ENCODE data around the gene PACSIN1. TPM values are rescaled to one million over a fixed set of nuclear protein-coding genes. Genes with fewer than 3 reads are reported as not detected.

The PACSIN1 gene
- total RNA-seq, 1 donor from 2014 or later: not detected

GRCh38 chr6:34509782-34510181 lies 43.9 kb downstream of the PACSIN1 start:
- H3K27ac Mint-ChIP-seq (ENCODE audit: unreplicated experiment): no peak overlapping the region

GRCh38 chr6:34510299-34510698 lies 44.4 kb downstream of the PACSIN1 start:
- TF ChIP-seq CTCF (IDR thresholded peaks at IDR 0.05): no peak
- Mint-ChIP-seq H3K4me3 (ENCODE audit: unreplicated experiment) (no peak overlapping the region), H3K36me3 (ENCODE audit: unreplicated experiment) (no peaks in the 10 kb centered on the region), H3K27ac (ENCODE audit: unreplicated experiment) (no peak overlapping the region), H3K4me1 (ENCODE audit: unreplicated experiment) (peaks cover 4% of the 10 kb centered on the region), H3K27me3 (ENCODE audit: unreplicated experiment) (peaks cover 22% of the 10 kb centered on the region), H3K9me3 (ENCODE audit: unreplicated experiment) (peaks cover 8% of the 10 kb centered on the region)
- no peak for DNase-seq (ENCODE audit: extremely low spot score, unreplicated experiment)

More at GRCh38 chr6:34509782-34510181, 43.9 kb downstream of the PACSIN1 start:
- Mint-ChIP-seq H3K9me3 (ENCODE audit: unreplicated experiment) (peaks cover 8% of the 10 kb centered on the region), H3K36me3 (ENCODE audit: unreplicated experiment) (no peaks in the 10 kb centered on the region), H3K4me1 (ENCODE audit: unreplicated experiment) (peaks cover 4% of the 10 kb centered on the region), H3K27me3 (ENCODE audit: unreplicated experiment) (peaks cover 25% of the 10 kb centered on the region), H3K4me3 (ENCODE audit: unreplicated experiment) (no peak overlapping the region)
- no peak for TF ChIP-seq CTCF (IDR thresholded peaks at IDR 0.05)
- DNase-seq (ENCODE audit: extremely low spot score, unreplicated experiment): no peak

GRCh38 chr6:34511214-34511914 lies 45.5 kb downstream of the PACSIN1 start:
- DNase-seq (ENCODE audit: extremely low spot score, unreplicated experiment): no peak
- H3K27me3 Mint-ChIP-seq (ENCODE audit: unreplicated experiment): peaks cover 20% of the 10 kb centered on the region
- no peak overlapping the region for H3K4me3 Mint-ChIP-seq (ENCODE audit: unreplicated experiment)
- H3K27ac Mint-ChIP-seq (ENCODE audit: unreplicated experiment): no peak overlapping the region
- H3K4me1 Mint-ChIP-seq (ENCODE audit: unreplicated experiment): peaks cover 4% of the 10 kb centered on the region
- no peak for TF ChIP-seq CTCF (IDR thresholded peaks at IDR 0.05)
- H3K9me3 Mint-ChIP-seq (ENCODE audit: unreplicated experiment): peaks cover 8% of the 10 kb centered on the region
- no peaks in the 10 kb centered on the region for H3K36me3 Mint-ChIP-seq (ENCODE audit: unreplicated experiment)

GRCh38 chr6:34511915-34512737 lies 46.2 kb downstream of the PACSIN1 start:
- H3K9me3 Mint-ChIP-seq (ENCODE audit: unreplicated experiment): peaks cover 8% of the 10 kb centered on the region
- no peak overlapping the region for H3K4me3 Mint-ChIP-seq (ENCODE audit: unreplicated experiment)
- H3K27me3 Mint-ChIP-seq (ENCODE audit: unreplicated experiment): peaks cover 18% of the 10 kb centered on the region
- DNase-seq (ENCODE audit: extremely low spot score, unreplicated experiment): no peak
- no peak for TF ChIP-seq CTCF (IDR thresholded peaks at IDR 0.05)
- H3K36me3 Mint-ChIP-seq (ENCODE audit: unreplicated experiment): no peaks in the 10 kb centered on the region
- H3K4me1 Mint-ChIP-seq (ENCODE audit: unreplicated experiment): peaks cover 4% of the 10 kb centered on the region
- H3K27ac Mint-ChIP-seq (ENCODE audit: unreplicated experiment): no peak overlapping the region

- TF ChIP-seq CTCF (IDR thresholded peaks at IDR 0.05): no peak
- H3K4me3 Mint-ChIP-seq (ENCODE audit: unreplicated experiment): no peak overlapping the region
These were observed 46.9 kb downstream of the PACSIN1 start for GRCh38 chr6:34512738-34513115.

More at GRCh38 chr6:34512738-34513115, 46.9 kb downstream of the PACSIN1 start:
- H3K4me1 Mint-ChIP-seq (ENCODE audit: unreplicated experiment): peaks cover 4% of the 10 kb centered on the region
- no peak for DNase-seq (ENCODE audit: extremely low spot score, unreplicated experiment)
- no peak overlapping the region for H3K27ac Mint-ChIP-seq (ENCODE audit: unreplicated experiment)
- peaks cover 18% of the 10 kb centered on the region for H3K27me3 Mint-ChIP-seq (ENCODE audit: unreplicated experiment)
- peaks cover 8% of the 10 kb centered on the region for H3K9me3 Mint-ChIP-seq (ENCODE audit: unreplicated experiment)
- no peaks in the 10 kb centered on the region for H3K36me3 Mint-ChIP-seq (ENCODE audit: unreplicated experiment)
